GM12892 (cell line): ENCODE data around the gene SIM2.

Experiments used
- POLR2AphosphoS5 ChIP-seq: IDR thresholded peaks from 2 replicates; pipeline ENCODE4 v1.6.1; 2011; ENCODE audit warnings: low read depth, low read length, control low read depth
- TAF1 ChIP-seq: IDR thresholded peaks from 2 replicates; pipeline ENCODE4 v1.6.1; 2011; ENCODE audit warnings: low read depth, mild to moderate bottlenecking, control low read depth, low read length, borderline replicate concordance

DNA sequence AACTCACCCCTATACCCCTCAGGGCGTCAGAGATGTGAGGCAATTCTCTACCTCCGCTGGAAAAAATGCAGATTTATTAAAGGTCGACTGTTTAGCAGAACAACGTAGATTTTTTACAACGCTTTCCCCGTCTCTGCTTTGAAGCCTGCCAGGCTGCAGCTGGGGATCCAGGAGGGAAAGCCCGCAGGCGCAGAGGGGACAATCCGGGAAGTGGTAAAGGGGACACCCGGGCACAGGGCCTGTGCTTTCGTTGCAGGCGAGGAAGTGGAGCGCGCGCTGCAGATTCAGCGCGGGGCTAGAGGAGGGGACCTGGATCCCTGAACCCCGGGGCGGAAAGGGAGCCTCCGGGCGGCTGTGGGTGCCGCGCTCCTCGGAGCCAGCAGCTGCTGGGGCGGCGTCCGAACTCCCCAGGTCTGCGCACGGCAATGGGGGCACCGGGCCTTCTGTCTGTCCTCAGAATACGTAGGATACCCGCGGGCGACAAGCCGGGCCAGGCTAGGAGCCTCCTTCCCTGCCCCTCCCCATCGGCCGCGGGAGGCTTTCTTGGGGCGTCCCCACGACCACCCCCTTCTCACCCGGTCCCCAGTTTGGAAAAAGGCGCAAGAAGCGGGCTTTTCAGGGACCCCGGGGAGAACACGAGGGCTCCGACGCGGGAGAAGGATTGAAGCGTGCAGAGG lies 5.5 kb downstream of the SIM2 start:
- TF ChIP-seq TAF1 (no peak), POLR2AphosphoS5 (no peak)
